ENCODE data around the gene ATP6AP2. TPM values are rescaled to one million over a fixed set of nuclear protein-coding genes. Genes with fewer than 3 reads are reported as not detected.

Gene ATP6AP2
- total and polyA plus RNA-seq, 2 experiments from 2014 or later, result 80.1 to 88.7 TPM

GRCh38 chrX:40579900-40580536 lies 752 bp upstream of the ATP6AP2 start (continued):
- TF ChIP-seq ZNF462 (CRISPR knock-in tag; IDR thresholded peaks at IDR 0.05), result no peak

GRCh38 chrX:40581336-40581920 lies 658 bp downstream of the ATP6AP2 start:
- Mint-ChIP-seq H3K27me3 (ENCODE audit: insufficient read depth, low read depth, poor library complexity) (peaks cover 1% of the 10 kb centered on the region), H3K27ac (no peak overlapping the region), H3K4me1 (peaks cover 6% of the 10 kb centered on the region; the same call in 1 of the 3 replicates), H3K36me3 (ENCODE audit: low read depth) (no peaks in the 10 kb centered on the region), H3K4me3 (peak overlapping the region; percentile 72), H3K9me3 (no peaks in the 10 kb centered on the region)
- peak overlapping the region; percentile 83 for H3K4me2 ChIP-seq
- no peaks in the 10 kb centered on the region for H3K4me1 ChIP-seq (ENCODE audit: insufficient read depth)
- H3K4me3 ChIP-seq, result peak overlapping the region; percentile 71
- peaks cover 46% of the 10 kb centered on the region for H3K79me2 ChIP-seq (replicated peaks; ENCODE audit: insufficient read depth)
- DNase-seq (ENCODE audit: low spot score), result no peak
- no peak overlapping the region for H2AFZ ChIP-seq
- H3K9me2 ChIP-seq (ENCODE audit: insufficient read depth), result no peaks in the 10 kb centered on the region
- no peaks in the 10 kb centered on the region for H3K36me3 ChIP-seq (ENCODE audit: insufficient read depth)
- no peak overlapping the region for H3K27ac ChIP-seq (ENCODE audit: low read depth)
- H4K20me1 ChIP-seq (replicated peaks; ENCODE audit: insufficient read depth), result no peaks in the 10 kb centered on the region; the same call in 1 of the 2 replicates
- H3F3A ChIP-seq (replicated peaks; ENCODE audit: low read depth), result no peaks in the 10 kb centered on the region
- ATAC-seq, result no peak
- no peaks in the 10 kb centered on the region for H3K27me3 ChIP-seq (ENCODE audit: insufficient read depth)
- TF ChIP-seq EZH2phosphoT487 (IDR thresholded peaks at IDR 0.05; ENCODE audit: unreplicated experiment) (no peak), STAT1 (IDR thresholded peaks at IDR 0.05; ENCODE audit: unreplicated experiment) (no peak), JUNB (IDR thresholded peaks at IDR 0.05; ENCODE audit: unreplicated experiment) (no peak), ZNF462 (CRISPR knock-in tag; IDR thresholded peaks at IDR 0.05) (no peak), EZH2 (IDR thresholded peaks at IDR 0.05; ENCODE audit: low read depth, unreplicated experiment) (no peak), CTCF (conservative IDR thresholded peaks at IDR 0.05; ENCODE audit: low read depth in 2 of 2) (no peak)
